Activated naive CD8-positive, alpha-beta T cell treated with anti-CD3 and anti-CD28 coated beads, Interleukin-2, amount 50 U/mL, for 24 hours (primary cell): Measurements from ENCODE around the gene RASAL3.

Experiments used
- ATAC-seq: fragments of 150-1000 bp; cut with Tn5 transposase; one replicate; pipeline ENCODE4 v1.10.0; 2021
- DNase-seq: peaks from one replicate; pipeline ENCODE4 v3.0.0; 2021
- H3K27ac Mint-ChIP-seq: one replicate; pipeline ENCODE4 v1.8.0; 2021; ENCODE audit warnings: mild to moderate bottlenecking, mixed read lengths
- H3K27me3 Mint-ChIP-seq: one replicate; pipeline ENCODE4 v1.8.0; 2021; ENCODE audit warnings: mixed read lengths
- H3K36me3 Mint-ChIP-seq: one replicate; pipeline ENCODE4 v1.8.0; 2021; ENCODE audit warnings: low read depth, mixed read lengths
- H3K4me1 Mint-ChIP-seq: one replicate; pipeline ENCODE4 v1.8.0; 2021; ENCODE audit warnings: mixed read lengths
- H3K4me3 Mint-ChIP-seq: one replicate; pipeline ENCODE4 v1.8.0; 2021; ENCODE audit warnings: mild to moderate bottlenecking, moderate library complexity, mixed read lengths
- H3K9me3 Mint-ChIP-seq: one replicate; pipeline ENCODE4 v1.8.0; 2021; ENCODE audit warnings: mixed read lengths

Gene RASAL3

DNA sequence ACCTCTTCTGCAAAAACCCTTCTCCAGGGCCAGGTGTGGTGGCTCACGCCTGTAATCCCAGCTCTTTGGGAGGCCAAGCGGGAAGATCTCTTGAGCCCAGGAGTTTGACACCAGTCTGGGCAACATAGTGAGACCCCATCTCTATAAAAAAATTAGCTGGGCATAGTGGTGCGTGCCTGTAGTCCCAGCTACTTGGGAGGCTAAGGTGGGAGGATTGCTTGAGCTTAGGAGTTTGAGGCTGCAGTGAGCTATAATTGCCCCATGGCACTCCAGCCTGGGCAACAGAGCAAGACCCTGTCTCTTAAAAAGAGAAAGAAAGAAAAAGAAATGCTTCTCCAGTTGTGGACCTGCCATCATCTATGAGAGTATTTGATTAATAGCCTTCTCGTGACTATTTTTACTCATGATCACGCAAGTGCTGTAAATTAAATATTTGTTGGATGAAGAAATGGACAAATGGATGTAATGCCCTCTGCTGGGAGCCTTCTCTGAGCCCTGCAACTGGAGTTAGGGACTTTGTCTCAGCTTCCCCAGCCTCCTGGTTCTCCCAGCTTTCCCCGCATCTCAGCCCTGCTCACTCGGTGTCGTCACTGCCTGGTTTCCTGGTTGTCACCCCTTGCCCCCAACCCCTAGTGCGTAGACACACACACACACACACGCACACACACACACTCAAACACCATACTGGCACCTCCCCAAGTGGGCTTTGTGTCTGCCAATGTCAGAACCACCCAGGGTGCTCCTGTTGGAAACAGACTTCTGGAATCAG lies 26.8 kb downstream of the RASAL3 start:
- Mint-ChIP-seq H3K27me3 (no peaks in the 10 kb centered on the region), H3K36me3 (no peaks in the 10 kb centered on the region), H3K9me3 (no peaks in the 10 kb centered on the region), H3K4me1 (peaks cover 11% of the 10 kb centered on the region), H3K27ac (no peak overlapping the region), H3K4me3 (no peak overlapping the region)
- DNase-seq (no peak), ATAC-seq (no peak)

DNA sequence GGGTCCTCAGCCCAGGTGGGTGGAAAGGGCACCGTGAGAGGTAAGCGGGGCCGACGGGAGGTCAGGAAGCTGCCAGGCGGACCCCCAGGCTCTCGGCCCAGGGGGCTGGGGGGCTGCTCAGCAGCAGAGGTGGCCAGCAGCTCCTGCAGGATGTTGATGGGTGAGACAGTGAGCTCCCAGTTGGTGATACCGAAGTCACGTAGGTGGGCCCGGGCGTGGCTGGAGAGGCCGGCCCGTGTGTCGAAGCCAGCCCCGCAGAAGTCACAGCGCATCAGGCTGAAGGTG lies 27.6 kb downstream of the RASAL3 start:
- no peak overlapping the region for H3K27ac Mint-ChIP-seq
- peaks cover 13% of the 10 kb centered on the region for H3K4me1 Mint-ChIP-seq
- ATAC-seq (no peak), DNase-seq (no peak)
- no peaks in the 10 kb centered on the region for H3K9me3 Mint-ChIP-seq
- H3K27me3 Mint-ChIP-seq: no peaks in the 10 kb centered on the region
- peaks cover 3% of the 10 kb centered on the region for H3K36me3 Mint-ChIP-seq
- H3K4me3 Mint-ChIP-seq: no peak overlapping the region

DNA sequence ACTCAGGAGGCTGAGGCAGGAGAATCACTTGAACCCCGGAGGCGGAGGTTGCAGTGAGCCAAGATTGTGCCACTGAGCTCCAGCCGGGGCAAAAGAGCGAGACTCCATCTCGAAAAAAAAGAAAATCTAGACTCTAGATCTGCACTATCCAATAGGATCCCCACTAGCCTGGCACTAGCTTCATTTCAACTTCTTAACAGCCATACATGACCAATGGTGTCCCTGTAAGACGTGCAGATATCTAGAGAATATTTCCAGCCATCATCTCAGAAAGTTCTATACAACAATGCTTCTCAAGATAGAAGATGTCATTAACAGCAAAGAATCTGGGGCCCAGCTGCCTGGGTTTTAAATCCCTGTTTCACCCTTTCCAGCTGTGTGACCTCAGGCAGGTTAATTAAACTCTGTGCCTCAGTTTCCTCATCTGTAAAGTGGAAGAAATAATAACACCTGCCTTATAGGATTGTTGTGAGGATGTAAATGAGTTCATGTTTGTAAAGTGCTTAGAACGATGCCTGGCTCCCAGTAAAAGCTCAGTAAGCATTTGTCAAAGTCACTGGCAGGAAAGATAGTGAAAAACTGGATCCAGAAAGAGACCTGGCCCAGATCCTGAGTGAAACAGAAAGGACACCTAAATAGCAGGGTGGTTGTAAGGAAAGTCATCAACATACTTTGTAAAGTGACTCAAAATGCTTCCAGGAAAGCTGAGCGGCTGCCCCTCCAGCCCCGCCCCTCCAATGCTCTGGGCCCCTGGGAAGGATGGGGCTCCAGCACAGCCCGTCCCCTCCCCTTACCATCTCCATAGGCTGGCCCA lies 28.1 kb downstream of the RASAL3 start:
- ATAC-seq: no peak
- DNase-seq: no peak
- Mint-ChIP-seq H3K27me3 (no peaks in the 10 kb centered on the region), H3K9me3 (no peaks in the 10 kb centered on the region), H3K36me3 (peaks cover 4% of the 10 kb centered on the region), H3K4me3 (no peak overlapping the region), H3K4me1 (peaks cover 19% of the 10 kb centered on the region), H3K27ac (no peak overlapping the region)

DNA sequence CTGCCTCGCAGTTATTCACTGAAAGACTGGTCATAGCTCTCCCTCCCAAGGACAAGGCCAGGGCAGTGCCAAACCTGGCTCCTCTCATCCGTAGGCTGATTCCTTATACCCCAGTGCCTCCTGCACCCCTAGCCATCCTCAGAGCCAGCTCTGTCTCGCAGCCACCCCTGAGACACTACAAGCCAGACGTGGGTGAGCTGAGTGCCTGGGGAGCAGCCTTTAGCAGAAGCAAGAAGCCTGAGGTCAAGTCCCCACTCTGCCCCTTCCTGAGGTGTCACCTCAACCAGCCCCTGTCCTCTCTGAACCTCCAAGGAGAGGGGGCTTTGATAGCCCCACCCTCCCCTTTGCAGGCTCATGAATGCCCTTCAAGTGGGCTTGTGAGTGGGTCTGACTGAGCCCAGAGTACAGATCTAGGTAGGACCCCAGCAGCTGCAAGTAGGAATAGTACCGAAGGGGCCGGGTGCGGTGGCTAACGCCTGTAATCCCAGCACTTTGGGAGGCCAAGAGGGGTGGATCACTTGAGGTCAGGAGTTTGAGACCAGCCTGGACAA lies 30.8 kb downstream of the RASAL3 start:
- Mint-ChIP-seq H3K36me3 (peaks cover 9% of the 10 kb centered on the region), H3K4me3 (peak overlapping the region; percentile 90), H3K27me3 (no peaks in the 10 kb centered on the region), H3K9me3 (no peaks in the 10 kb centered on the region), H3K27ac (peak overlapping the region; percentile 89), H3K4me1 (peaks cover 28% of the 10 kb centered on the region)
- DNase-seq (no peak), ATAC-seq (no peak)

DNA sequence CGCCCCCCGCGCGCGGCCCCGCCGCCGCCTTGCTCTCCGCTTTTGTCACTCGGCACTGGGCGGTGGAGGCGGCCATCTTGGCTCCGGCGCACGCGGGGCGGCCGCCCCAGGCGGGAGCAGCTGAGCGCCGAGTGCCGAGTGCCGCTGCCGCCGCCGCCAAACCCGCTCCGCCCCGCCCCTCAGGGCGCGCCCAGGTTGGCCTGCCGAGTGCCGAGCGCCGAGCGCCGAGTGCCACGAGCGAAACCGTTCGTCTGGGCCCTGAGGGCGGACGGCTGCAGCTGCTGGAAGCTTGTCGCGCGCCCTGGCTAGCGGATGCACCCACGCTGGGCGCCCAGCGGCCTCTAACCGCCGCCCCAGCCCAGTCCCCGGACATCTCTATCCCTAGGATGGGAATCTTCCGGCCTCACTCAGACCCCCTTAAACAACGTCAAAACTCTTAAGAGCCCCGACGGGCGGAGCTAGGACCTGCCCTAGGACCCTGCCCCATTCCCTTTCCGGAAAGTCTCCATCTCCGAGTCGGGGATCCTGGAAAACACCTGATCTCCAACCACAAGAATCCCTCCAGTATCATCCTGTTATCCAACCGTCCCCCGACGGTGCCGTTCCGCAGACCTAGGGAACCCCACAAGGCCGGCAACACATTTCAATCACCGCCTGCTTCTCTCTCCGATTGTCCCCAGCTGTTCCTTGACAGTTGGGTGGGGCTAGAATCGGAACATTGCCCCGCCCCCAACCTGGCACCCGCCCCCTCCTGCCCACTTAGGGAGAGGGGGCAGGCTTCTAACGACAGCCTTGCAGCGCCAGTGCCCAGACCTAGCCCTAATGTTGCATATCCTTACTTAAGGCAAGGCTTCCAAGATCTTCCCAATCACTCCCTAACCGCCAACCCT lies 31.5 kb downstream of the RASAL3 start:
- peak; percentile 95 for DNase-seq
- Mint-ChIP-seq H3K4me3 (peak overlapping the region; percentile 90), H3K4me1 (peaks cover 28% of the 10 kb centered on the region), H3K9me3 (no peaks in the 10 kb centered on the region), H3K36me3 (peaks cover 9% of the 10 kb centered on the region), H3K27me3 (no peaks in the 10 kb centered on the region), H3K27ac (peak overlapping the region; percentile 89)
- peak; percentile 88 for ATAC-seq

DNA sequence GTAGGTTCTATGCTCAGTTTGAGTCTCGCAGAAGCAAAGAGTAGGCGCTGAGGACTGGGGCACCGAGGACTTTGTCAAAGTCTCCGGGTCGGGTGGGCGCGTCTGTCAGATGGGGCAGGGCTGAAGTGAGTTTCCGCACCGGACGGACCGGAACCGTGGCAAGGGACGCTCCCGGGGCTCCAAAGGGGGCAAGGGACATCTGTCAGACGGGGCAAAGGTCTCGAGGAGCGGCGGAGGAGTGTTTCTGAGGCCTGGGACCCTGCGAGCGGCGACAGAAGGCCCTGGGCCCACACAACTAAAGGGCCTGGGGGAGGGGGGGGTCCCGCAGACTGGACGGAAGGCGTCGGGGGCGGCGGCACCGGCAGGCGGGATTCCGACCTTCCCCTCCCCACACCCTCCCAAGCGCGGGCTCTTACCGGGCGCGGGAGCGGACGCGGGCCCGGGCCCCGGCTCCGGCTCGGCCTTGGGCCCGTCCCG lies 32.3 kb downstream of the RASAL3 start:
- H3K4me1 Mint-ChIP-seq: peaks cover 28% of the 10 kb centered on the region
- peak overlapping the region; percentile 87 for H3K4me3 Mint-ChIP-seq
- H3K36me3 Mint-ChIP-seq: peaks cover 14% of the 10 kb centered on the region

DNA sequence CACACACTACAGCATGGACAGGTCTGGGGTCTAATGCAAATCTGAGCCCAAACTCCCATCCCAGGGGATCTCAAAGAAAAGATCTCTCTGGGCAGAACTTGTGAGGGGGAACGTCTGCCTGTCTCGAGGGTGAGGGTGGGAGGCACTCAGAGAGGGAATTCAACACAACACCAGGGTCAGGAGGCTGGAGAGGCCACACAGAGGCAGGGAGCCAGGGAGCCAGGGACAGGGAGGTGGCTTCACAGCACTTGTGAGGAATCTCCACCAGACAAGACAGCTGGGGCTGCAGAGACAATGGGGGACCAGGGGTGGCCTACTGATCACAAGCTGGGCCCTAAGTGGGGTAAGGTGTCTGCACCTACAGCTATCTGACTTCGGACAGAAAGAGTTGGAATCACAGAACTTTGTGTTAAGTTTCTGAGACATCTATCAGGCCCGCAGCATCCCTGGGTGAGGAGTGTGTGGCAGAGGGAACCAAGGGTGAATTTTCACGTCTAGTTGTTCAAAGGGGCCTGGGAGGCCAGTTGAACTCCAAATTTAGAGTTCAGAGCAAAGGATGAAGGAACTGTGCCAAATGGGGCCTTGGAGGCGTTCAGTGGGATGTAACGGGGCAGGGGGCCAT lies 32.8 kb downstream of the RASAL3 start:
- ATAC-seq (no peak), DNase-seq (no peak)
- Mint-ChIP-seq H3K9me3 (no peaks in the 10 kb centered on the region), H3K27me3 (no peaks in the 10 kb centered on the region), H3K36me3 (peaks cover 17% of the 10 kb centered on the region), H3K4me1 (peaks cover 28% of the 10 kb centered on the region), H3K27ac (peak overlapping the region; percentile 90), H3K4me3 (peak overlapping the region; percentile 87)

More for the DNA sequence above, 32.3 kb downstream of the RASAL3 start:
- Mint-ChIP-seq H3K27me3 (no peaks in the 10 kb centered on the region), H3K9me3 (no peaks in the 10 kb centered on the region), H3K27ac (peak overlapping the region; percentile 90)
- ATAC-seq (no peak), DNase-seq (peak; percentile 39)

DNA sequence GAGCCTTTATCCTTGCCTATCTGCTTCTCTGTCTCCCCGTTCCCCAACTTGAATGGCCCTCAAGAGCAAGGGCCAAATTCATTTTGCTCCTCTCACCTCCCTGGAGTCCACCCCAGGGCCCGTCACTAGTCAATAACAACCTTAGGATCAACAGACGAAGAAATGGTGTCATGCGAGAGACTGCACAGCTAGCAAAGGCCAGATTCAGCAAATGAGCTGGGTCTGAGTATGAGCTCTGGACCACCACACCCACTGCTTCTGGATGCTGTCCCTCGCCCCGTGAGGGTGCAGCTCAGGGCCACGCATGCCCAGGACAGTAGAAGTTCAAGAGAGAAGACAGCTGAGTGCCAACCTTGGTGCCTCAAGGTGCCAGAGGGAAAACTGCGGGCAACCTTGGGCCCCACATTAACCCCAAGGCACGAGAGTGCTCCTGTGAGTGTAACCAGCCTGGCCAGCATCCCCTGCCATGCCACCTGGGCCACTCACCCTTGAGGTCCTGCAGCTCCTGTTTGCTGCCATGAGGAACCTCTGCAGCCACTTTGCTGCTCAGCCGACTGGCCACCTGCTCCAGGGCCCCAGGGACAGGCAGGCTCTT lies 33.7 kb downstream of the RASAL3 start:
- no peak for DNase-seq
- no peak for ATAC-seq
- Mint-ChIP-seq H3K27me3 (no peaks in the 10 kb centered on the region), H3K27ac (peak overlapping the region; percentile 18), H3K9me3 (no peaks in the 10 kb centered on the region), H3K4me1 (peaks cover 25% of the 10 kb centered on the region), H3K4me3 (peak overlapping the region; percentile 87), H3K36me3 (peaks cover 23% of the 10 kb centered on the region)

DNA sequence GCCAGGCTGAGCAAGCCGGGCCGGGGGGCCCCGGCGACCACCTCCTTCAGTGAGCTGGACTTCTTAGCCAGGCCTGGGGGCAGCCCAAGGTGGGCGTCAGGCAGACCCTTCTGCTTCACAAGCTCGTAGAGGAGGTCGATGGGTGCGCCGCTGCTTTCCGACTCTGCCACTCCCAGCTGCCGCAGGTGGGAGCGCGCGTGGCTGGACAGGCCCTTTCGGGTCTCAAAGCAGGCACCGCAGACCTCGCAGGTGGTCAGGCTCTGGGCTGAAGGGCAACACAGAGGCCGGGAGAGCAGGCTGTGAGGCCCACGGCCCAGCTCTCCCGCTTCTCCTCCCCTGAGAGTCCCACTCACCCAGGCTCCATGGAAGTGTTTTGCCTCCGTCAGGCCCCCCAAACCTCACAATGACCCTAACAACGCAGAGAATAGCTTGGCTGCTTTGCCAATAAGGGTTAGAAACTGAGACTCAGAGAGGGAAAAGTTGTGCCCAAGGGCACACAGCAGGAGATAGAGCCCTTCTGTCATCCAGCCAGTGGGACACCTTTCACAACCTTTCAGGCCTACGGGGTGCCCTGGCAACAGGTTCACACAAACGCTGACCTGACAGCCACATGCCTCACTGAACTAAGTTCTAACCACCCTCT lies 34.4 kb downstream of the RASAL3 start:
- peaks cover 23% of the 10 kb centered on the region for H3K36me3 Mint-ChIP-seq
- no peaks in the 10 kb centered on the region for H3K27me3 Mint-ChIP-seq
- peaks cover 25% of the 10 kb centered on the region for H3K4me1 Mint-ChIP-seq
- H3K4me3 Mint-ChIP-seq: peak overlapping the region; percentile 68
- H3K9me3 Mint-ChIP-seq: no peaks in the 10 kb centered on the region
- H3K27ac Mint-ChIP-seq: no peak overlapping the region
- no peak for ATAC-seq
- no peak for DNase-seq

DNA sequence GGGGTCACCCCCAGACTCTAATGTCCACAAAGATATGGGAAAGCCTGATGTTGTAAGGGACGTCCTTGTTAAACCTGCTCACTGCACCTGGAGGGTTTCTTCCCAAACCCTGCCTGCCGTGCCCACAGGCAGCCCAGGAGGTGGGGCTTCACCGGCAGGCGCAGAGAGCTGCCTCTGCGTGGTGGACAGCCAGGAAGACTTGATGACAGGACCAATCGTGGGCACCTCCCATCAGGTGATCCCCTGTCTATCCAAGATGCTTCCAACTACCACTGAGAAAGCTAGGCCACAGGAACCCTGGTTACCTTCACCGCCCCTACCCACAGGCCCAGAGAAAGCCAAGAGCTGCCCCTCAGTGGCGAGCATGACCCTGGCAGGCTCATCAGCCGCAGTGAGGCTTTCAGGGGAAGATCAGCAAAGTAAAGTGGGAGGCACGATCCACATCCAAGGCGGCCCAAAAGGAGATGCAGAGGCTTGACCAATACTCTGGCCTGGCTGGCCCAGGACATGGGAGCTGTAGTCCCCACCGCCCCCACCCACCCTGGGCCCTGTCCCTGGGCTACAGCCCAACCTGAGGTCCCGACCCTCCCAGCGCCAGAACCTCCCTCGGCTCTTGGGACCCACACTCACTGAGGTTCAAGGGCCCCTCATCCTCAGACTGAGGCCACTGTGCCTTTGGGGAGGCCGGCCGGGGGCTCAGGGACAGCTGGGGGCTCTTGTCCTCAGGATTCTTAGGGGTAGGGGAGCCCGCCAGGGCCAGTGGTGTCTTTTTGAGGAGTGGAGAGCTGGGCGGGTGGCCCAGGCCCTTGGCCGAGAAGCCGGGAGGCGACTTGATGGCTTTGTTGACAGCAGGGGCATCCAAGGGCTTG lies 35.2 kb downstream of the RASAL3 start:
- H3K36me3 Mint-ChIP-seq: peaks cover 25% of the 10 kb centered on the region
- H3K4me3 Mint-ChIP-seq: no peak overlapping the region
- H3K9me3 Mint-ChIP-seq: no peaks in the 10 kb centered on the region
- ATAC-seq (no peak), DNase-seq (no peak)
- H3K27ac Mint-ChIP-seq: no peak overlapping the region
- peaks cover 25% of the 10 kb centered on the region for H3K4me1 Mint-ChIP-seq
- no peaks in the 10 kb centered on the region for H3K27me3 Mint-ChIP-seq

DNA sequence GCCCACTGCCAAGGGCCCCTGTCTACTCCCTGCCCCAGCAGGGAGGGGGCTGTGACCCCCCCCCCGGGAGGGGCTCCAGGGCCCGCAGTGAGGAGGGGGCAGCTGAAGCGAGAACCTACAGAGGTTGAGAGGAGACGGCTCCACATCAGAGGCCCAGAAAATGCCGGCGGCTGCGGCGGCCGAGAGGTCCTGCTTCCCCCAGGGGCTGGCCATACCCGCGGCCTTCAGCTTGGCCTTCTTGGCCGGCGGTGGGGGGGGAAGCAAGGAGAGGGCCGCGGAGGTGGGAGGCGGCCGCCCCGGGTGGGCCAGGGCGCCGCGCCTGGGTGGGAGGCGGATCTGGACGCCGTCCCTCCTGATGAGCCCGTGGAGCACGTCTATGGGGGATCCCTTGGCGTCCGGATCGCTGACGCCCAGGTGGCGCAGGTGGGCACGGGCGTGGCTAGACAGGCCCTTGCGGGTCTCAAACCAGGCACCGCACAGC lies 36.3 kb downstream of the RASAL3 start:
- Mint-ChIP-seq H3K27me3 (no peaks in the 10 kb centered on the region), H3K4me3 (no peak overlapping the region), H3K27ac (no peak overlapping the region), H3K36me3 (peaks cover 35% of the 10 kb centered on the region), H3K9me3 (no peaks in the 10 kb centered on the region), H3K4me1 (peaks cover 19% of the 10 kb centered on the region)
- ATAC-seq (no peak), DNase-seq (no peak)

DNA sequence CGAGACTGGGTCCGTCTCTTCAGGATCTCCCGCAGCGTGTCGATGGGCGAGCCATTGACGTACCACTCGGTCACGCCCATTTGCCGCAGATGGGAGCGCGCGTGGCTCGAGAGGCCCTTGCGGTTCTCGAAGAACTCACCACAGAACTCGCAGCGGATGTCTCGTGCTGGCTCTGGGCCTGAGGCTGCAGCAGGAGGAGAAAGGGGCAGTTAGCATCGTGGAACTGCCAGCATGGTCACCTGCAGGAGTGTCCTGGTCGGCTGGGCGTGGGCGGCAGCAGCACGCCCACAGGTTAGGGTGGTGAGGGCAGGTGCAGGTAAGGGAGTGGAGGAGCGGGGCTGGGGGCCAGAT lies 37.0 kb downstream of the RASAL3 start:
- Mint-ChIP-seq H3K27me3 (no peaks in the 10 kb centered on the region), H3K36me3 (peaks cover 41% of the 10 kb centered on the region), H3K9me3 (no peaks in the 10 kb centered on the region), H3K27ac (no peak overlapping the region), H3K4me3 (no peak overlapping the region), H3K4me1 (peaks cover 17% of the 10 kb centered on the region)
- no peak for ATAC-seq
- DNase-seq: no peak
